Peyer's patch (tissue), 4 donors: ENCODE measurements around the gene CDKN3.

Source experiments
- CTCF ChIP-seq, 6 experiments: fragments of 450-650 bp in 4 of 6; fragments of 200-600 bp in 2 of 6; sonication (generic) in 1 of 6; IDR thresholded peaks; one replicate each; pipeline ENCODE4 v1.5.1; 2017 to 2019; ENCODE audit warnings: antibody characterized with exemption in 6 of 6, mild to moderate bottlenecking in 3 of 6, moderate library complexity in 1 of 6
- POLR2A ChIP-seq, 2 donors: fragments of 450-650 bp; IDR thresholded peaks; one replicate each; pipeline ENCODE4 v1.5.1; 2017; ENCODE audit warnings: antibody characterized with exemption in 2 of 2, mild to moderate bottlenecking in 2 of 2, moderate library complexity in 2 of 2

GRCh38 chr14:54399560-54399959, 2.8 kb downstream of the CDKN3 start:
- TF ChIP-seq CTCF (IDR thresholded peaks at IDR 0.05) (no peak), POLR2A (IDR thresholded peaks at IDR 0.05) (no peak)
